HG02884 (cell line): ENCODE measurements around the gene NT5C2.
"Not testable (repeated sequence)": the region's sequence is repeated elsewhere in the genome, so short reads cannot be mapped to it uniquely, and the experiment has no call there.

ENCODE experiments used
- ATAC-seq: cut with Tn5 transposase; IDR thresholded peaks from one replicate; pipeline ENCODE4 v1.9.1; 2021; ENCODE audit warnings: mild to moderate bottlenecking, moderate library complexity; ENCODE audit not compliant: unreplicated experiment

NT5C2 gene

GRCh38 chr10:103193107-103193819, at the start of gene NT5C2:
Gene NT5C2 (minus strand): TSS chr10:103193272. CDS start chr10:103174958, 18,314 bp downstream.
- ATAC-seq, result peak; percentile 44

DNA sequence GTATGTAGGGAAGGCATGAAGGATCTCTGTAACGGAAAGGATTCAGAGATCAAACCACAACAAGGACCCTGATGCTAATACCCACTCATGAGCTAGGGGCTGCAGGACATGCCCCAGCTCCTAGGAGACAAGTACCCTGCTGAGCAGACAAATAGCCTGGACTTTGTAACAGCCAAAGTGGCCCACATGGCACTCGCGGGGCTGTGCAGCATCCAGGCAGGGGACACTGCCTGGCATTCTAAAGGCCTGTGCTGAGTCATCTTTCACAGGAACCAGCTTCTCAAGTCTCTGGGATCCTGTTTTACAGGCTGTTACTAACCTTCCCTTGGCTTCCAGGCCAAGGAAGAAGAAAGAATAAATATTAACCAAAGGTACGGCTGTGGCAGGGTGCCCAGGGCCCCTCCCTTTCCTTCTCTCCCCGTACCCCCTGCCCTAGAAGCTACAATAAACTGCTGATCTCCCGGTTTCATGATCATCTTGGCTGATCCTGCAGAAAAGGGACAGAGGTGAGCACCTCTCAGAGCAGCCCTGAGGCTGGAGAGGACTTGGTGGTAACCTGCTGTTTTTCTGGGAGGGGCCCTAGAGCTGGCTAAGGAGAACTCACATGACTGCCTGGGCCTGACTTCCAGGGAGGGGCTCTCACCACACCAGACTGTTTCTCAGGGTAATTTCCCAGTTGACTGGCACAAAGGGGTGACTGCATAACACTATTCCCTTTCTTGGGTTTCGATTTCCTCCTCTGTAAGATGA, 48.4 kb upstream of the NT5C2 start:
- no peak for ATAC-seq

DNA sequence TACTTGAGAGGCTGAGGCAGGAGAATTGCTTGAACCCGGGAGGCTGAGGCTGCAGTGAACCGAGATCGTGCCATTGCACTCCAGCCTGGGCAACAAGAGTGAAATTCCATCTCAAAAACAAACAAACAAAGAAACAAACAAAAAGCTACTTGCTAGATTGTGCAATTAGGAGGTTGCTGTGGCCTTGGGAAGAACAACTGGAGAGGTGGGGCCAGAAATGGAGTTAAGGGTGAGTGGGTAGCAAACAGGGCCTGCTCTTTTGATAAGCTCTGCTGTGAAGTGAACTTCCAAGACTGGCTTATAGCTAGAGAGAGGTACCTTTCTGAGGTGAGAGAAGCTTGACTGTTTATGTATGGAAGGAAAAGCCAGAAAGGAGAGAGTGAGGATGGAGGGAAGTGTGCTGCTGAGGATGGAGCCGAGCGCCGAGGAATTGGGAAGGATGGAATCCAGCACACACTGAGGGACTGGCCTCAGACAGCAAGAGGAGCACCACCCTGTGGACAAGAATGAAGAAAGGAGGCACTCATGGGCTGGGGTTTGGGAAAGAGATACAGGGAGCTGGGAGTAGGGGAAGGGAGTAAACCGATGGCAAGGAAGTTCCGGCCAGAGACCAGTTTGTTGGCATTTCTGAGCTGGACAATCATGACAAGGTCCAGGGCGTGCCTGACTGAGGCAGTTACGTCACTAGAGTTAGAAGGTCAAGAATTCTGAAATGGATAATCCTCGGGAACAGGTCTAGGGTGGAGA, 45.6 kb upstream of the NT5C2 start:
- ATAC-seq, result no peak

DNA sequence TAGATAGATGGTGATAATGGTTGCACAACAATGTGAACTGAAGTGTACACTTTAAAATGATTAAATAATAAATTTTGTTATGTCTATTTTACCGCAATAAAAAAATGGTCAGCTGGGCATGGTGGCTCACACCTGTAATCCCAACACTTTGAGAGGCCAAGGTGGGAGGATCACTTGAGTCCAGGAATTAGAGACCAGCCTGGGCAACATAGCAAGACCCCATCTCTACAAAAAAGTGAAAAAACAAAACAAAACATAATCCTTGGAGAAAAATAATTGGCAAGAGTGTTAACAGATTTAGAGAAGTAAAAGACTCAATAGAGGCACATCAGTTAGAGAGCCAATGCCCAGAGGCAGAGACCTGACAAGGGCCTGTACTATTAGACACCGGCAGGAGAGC, 42.7 kb upstream of the NT5C2 start:
- ATAC-seq, result no peak

- ATAC-seq, result no peak
Measured at GRCh38 chr10:103232772-103233488, 39.9 kb upstream of the NT5C2 start.

DNA sequence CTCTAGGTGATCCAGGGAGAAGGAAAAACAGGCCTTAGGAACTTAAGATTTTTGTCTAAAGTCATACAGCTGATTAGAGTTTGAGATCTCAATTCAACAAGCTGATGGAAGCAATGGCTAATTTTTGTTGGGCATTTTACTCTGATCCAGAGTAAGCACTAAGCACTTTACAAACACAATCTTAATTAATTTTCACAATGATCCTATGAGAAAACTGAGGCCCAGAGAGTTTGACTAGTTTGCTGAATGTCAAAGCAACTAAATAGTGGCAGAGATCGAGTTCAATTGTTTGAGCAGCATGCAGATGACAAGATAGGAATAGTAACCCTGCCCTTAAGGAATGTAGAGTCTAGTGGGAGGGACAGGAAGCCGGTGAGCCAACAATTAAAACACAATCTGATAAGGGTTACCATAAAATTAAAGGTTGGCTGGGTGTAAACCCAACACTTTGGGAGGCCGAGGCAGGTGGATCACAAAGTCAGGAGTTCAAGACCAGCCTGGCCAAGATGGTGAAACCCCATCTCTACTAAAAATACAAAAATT, 39.1 kb upstream of the NT5C2 start:
- ATAC-seq, result no peak

DNA sequence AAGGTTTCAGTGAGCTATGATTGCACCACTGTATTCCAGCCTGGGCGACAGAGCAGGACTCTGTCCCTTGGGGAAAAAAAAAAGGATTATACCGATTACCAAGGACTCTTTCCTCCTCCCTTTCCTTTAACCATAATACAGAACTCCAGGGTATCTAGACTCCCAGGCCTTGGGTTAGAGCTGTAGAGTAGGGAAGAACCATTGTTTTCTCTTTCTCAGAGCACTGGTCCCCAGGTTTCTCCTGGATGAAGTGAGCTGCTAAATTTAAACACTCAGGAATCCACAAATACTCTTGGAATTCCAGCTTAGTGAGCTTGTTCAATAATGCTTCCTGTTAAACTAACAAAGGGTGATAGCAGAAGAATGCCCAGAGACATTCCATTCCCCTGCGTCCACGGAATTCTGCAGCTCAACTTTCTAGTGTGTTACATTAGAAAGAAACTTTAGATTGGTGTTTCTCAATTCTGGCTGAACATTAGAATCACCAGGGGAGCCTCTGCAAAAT, 38.0 kb upstream of the NT5C2 start:
- no peak for ATAC-seq

DNA sequence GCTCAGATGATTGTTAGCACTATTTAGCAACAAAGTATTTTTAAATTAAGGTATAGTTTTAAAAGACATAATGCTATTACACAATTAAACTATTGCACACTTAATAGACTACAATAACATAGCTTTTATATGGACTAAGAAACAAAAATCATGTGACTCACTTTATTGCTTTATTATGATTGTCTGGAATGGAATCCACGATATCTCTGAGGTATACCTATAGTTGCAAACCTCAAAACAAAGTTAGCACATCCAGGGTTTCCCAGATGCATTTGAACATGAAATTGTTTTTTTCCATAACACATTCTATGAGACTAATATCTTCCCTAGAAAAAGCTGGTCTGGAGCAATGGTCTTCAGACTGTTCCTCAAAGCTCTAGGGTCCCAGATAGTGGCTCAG, 34.3 kb upstream of the NT5C2 start:
- no peak for ATAC-seq

- ATAC-seq, result no peak
Measured at GRCh38 chr10:103225939-103226338, 32.9 kb upstream of the NT5C2 start.

- not testable (repeated sequence) for ATAC-seq
Measured at GRCh38 chr10:103224721-103225120, 31.6 kb upstream of the NT5C2 start.

- no peak for ATAC-seq
Measured at GRCh38 chr10:103224133-103224532, 31.1 kb upstream of the NT5C2 start.

GRCh38 chr10:103216362-103216761, 23.3 kb upstream of the NT5C2 start:
- not testable (repeated sequence) for ATAC-seq

DNA sequence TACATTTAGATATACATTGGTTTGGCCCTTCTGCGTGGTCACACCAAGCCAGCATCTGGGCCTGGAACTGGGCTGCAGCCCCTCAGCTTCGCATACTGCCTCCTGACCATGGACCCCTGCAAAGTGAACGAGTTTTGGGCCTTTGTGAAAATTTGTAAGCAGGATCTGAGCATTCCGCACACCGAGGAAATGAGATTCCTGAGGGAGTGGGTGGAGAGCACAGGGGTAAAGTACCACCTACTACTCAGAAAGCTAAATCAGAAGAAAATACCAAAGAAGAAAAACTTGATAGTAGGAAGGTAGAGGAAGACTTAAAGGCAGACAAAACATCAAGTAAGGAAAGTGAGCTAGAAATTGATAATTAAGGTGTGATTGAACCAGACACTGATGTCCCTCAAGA, 22.5 kb upstream of the NT5C2 start:
- no peak for ATAC-seq

GRCh38 chr10:103210262-103210661, 17.2 kb upstream of the NT5C2 start:
- ATAC-seq, result not testable (repeated sequence)

DNA sequence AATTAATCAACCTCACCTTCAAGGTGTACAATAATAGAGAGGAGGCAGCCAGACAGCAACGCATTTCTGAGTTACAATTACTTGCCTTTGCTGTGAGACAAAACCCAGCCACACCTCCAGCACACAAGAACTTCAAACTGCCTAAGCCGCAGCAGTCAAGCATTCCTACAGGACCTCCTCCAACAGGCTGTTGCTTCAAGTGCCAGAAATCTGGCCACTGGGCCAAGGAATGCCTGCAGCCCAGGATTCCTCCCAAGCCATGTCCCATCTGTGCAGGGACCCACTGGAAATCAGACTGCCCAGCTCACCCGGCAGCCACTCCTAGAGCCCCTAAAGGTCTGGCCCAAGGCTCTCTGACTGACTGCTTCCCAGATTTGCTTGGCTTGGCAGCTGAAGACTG, 14.6 kb upstream of the NT5C2 start:
- ATAC-seq, result not testable (repeated sequence)

DNA sequence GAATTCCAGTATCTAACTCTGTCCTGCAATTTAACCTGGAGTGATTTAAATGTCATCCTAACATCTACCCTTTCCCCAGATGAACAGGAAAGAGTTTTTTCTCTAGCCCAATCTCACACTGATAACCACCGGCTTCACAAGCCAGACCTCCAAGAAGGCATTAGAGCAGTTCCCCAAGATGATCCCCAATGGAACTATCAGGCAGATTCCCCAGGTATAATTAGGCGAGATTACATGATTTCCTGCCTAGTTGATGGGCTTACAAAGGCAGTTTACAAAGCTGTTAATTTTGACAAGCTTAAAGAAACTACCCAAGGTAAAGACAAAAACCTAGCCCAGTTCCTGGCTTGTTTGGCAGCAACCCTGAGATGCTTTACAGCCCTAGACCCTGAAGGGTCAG, 14.1 kb upstream of the NT5C2 start:
- no peak for ATAC-seq

- not testable (repeated sequence) for ATAC-seq
Measured at GRCh38 chr10:103206715-103207114, 13.6 kb upstream of the NT5C2 start.

DNA sequence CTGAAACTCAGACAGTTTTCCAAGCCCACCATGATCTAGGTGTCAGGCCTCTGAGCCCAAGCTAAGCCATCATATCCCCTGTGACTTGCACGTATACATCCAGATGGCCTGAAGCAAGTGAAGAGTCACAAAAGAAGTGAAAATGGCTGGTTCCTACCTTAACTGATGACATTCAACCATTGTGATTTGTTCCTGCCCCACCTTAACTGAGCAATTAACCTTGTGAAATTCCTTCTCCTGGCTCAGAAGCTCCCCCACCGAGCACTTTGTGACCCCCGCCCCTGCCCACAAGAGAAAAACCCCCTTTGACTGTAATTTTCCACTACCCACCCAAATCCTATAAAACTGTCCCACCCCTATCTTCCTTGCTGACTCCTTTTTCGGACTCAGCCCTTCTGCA, 12.3 kb upstream of the NT5C2 start:
- not testable (repeated sequence) for ATAC-seq

DNA sequence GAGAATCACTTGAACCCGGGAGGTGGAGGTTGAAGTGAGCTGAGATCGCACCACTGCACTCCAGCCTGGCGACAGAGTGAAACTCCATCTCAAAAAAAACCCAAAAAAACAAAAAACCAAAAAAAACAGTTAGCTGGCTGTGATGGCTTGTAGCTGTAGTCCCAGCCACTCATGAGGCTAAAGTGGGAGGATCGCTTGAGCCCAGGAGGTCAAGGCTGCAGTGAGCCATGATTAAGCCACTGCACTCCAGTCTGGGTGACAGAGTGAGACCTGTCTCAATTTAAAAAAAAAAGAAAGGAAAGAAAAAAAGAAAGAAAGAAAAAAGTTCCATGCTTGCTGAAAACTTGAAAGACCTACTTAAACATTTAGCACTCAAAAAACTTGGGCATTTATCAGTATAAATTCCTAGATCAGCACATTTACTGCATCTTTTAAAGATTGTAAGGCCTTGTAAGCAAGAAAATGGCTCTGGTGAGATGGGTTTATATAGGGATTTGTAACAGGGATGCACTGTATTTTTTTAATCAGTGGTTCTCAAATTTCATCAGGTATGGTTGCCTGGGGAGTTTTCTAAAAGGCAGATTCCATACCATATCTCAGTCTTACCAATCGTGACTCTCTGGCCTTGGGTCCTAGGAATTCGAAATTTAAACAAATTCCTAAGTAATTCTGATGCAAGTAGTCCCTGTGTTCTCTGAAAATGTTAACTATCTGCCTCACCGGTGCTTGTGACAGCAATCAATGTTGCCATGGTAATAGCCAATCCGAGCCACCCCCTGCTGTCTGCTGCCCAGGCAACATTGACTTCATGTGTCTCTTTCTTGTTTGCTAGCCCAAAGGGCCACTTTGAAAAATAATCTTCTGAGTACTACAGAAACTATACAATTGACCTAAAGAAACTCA, 11.5 kb upstream of the NT5C2 start:
- ATAC-seq, result no peak

DNA sequence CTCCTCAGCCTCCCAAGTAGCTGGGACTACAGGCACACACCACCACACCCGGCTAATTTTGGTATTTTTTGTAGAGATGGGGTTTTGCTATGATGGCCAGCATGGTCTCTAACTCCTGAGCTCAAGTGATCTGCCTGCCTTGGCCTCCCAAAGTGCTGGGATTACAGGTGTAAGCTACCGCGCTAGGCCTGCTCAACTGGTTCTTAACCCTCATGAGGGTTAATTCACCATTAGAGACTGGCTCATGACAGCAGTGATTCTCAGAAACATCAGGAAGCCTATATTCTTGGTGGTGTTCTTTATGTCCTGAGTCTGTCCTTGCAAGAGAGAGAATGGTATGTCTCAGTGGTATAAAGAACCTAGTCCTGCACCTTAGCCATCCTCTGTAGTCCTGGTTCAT, 10.4 kb upstream of the NT5C2 start:
- no peak for ATAC-seq
